Parathyroid adenoma (tissue), 2 donors: ENCODE measurements around the gene SNX11.

Experiments
- H2AFZ ChIP-seq: fragments of 300-600 bp; sonication (generic); one replicate; pipeline ENCODE4 v1.7.0; 2017; ENCODE audit warnings: antibody characterized with exemption, mild to moderate bottlenecking
- H3K27ac ChIP-seq: fragments of 300-600 bp; sonication (generic); one replicate; pipeline ENCODE4 v1.7.0; 2017
- H3K27me3 ChIP-seq: fragments of 300-600 bp; sonication (generic); one replicate; pipeline ENCODE4 v1.7.0; 2017; ENCODE audit warnings: low read length; ENCODE audit not compliant: control insufficient read depth, insufficient read depth
- H3K36me3 ChIP-seq: fragments of 300-600 bp; sonication (generic); one replicate; pipeline ENCODE4 v1.7.0; 2017; ENCODE audit warnings: low read length; ENCODE audit not compliant: control insufficient read depth, insufficient read depth
- H3K4me1 ChIP-seq: fragments of 300-600 bp; sonication (generic); one replicate; pipeline ENCODE4 v1.7.0; 2017; ENCODE audit warnings: control low read depth
- H3K4me2 ChIP-seq: fragments of 300-600 bp; sonication (generic); one replicate; pipeline ENCODE4 v1.7.0; 2017; ENCODE audit warnings: low read length
- H3K4me3 ChIP-seq: fragments of 300-600 bp; sonication (generic); one replicate; pipeline ENCODE4 v1.7.0; 2017; ENCODE audit warnings: low read depth, low read length
- H3K79me2 ChIP-seq: fragments of 300-600 bp; sonication (generic); one replicate; pipeline ENCODE4 v1.7.0; 2017; ENCODE audit warnings: control low read depth
- H3K9ac ChIP-seq: fragments of 300-600 bp; sonication (generic); one replicate; pipeline ENCODE4 v1.7.0; 2017; ENCODE audit warnings: mild to moderate bottlenecking
- H3K9me3 ChIP-seq: fragments of 300-600 bp; sonication (generic); one replicate; pipeline ENCODE4 v1.7.0; 2017; ENCODE audit warnings: low read length; ENCODE audit not compliant: control insufficient read depth
- CTCF ChIP-seq: fragments of 300-600 bp; sonication (generic); IDR thresholded peaks from one replicate; pipeline ENCODE4 v1.7.0; 2017; ENCODE audit warnings: antibody characterized with exemption, mild to moderate bottlenecking
- donor health status: primary hyperparathyroidism.

The SNX11 gene

GRCh38 chr17:48062273-48062672, 45.3 kb upstream of the SNX11 start:
- Histone ChIP-seq H3K4me2 (no peak overlapping the region), H3K27ac (no peak overlapping the region), H2AFZ (no peak overlapping the region), H3K79me2 (peaks cover 2% of the 10 kb centered on the region), H3K4me3 (no peak overlapping the region), H3K27me3 (no peaks in the 10 kb centered on the region), H3K4me1 (peaks cover 3% of the 10 kb centered on the region), H3K9me3 (no peaks in the 10 kb centered on the region), H3K36me3 (no peaks in the 10 kb centered on the region), H3K9ac (no peak overlapping the region)
- TF ChIP-seq CTCF = no peak

GRCh38 chr17:48064638-48065037, 42.9 kb upstream of the SNX11 start:
- no peak overlapping the region for H3K4me3 ChIP-seq
- peaks cover 2% of the 10 kb centered on the region for H3K79me2 ChIP-seq
- H3K9me3 ChIP-seq = no peaks in the 10 kb centered on the region
- no peak overlapping the region for H3K27ac ChIP-seq
- H3K4me2 ChIP-seq = no peak overlapping the region
- no peaks in the 10 kb centered on the region for H3K36me3 ChIP-seq
- no peaks in the 10 kb centered on the region for H3K27me3 ChIP-seq
- H3K9ac ChIP-seq = no peak overlapping the region
- H2AFZ ChIP-seq = no peak overlapping the region
- H3K4me1 ChIP-seq = peaks cover 3% of the 10 kb centered on the region
- no peak for TF ChIP-seq CTCF

- Histone ChIP-seq H3K4me3 (no peak overlapping the region), H3K4me1 (peaks cover 3% of the 10 kb centered on the region), H3K36me3 (no peaks in the 10 kb centered on the region), H3K79me2 (peaks cover 2% of the 10 kb centered on the region), H3K9ac (no peak overlapping the region), H3K9me3 (no peaks in the 10 kb centered on the region), H3K27ac (no peak overlapping the region), H3K27me3 (no peaks in the 10 kb centered on the region), H2AFZ (no peak overlapping the region), H3K4me2 (no peak overlapping the region)
- no peak for TF ChIP-seq CTCF
These were observed 41.4 kb upstream of the SNX11 start for GRCh38 chr17:48066192-48066591.

GRCh38 chr17:48066656-48067055, 40.9 kb upstream of the SNX11 start:
- H3K27ac ChIP-seq = no peak overlapping the region
- H3K4me1 ChIP-seq = peaks cover 3% of the 10 kb centered on the region

More at GRCh38 chr17:48066656-48067055, 40.9 kb upstream of the SNX11 start:
- Histone ChIP-seq H3K9me3 (no peaks in the 10 kb centered on the region), H3K36me3 (no peaks in the 10 kb centered on the region), H3K79me2 (peaks cover 2% of the 10 kb centered on the region), H3K4me2 (no peak overlapping the region), H3K27me3 (no peaks in the 10 kb centered on the region), H2AFZ (no peak overlapping the region), H3K4me3 (no peak overlapping the region), H3K9ac (no peak overlapping the region)
- TF ChIP-seq CTCF = no peak
